ENCODE measurements around the gene SIAH1.
A peak's percentile ranks its signal among the peaks of the same experiment; 100 is the strongest.
"Not testable (repeated sequence)": the region's sequence is repeated elsewhere in the genome, so short reads cannot be mapped to it uniquely, and the experiment has no call there.

Gene SIAH1, protein sequence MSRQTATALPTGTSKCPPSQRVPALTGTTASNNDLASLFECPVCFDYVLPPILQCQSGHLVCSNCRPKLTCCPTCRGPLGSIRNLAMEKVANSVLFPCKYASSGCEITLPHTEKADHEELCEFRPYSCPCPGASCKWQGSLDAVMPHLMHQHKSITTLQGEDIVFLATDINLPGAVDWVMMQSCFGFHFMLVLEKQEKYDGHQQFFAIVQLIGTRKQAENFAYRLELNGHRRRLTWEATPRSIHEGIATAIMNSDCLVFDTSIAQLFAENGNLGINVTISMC

GRCh38 chr16:48385253-48386150 lies at the start of gene SIAH1:
SIAH1 (minus strand) TSS chr16:48385413; CDS start chr16:48362428, 22,985 bp downstream.
- DNase-seq, result peak; percentile 18

DNA sequence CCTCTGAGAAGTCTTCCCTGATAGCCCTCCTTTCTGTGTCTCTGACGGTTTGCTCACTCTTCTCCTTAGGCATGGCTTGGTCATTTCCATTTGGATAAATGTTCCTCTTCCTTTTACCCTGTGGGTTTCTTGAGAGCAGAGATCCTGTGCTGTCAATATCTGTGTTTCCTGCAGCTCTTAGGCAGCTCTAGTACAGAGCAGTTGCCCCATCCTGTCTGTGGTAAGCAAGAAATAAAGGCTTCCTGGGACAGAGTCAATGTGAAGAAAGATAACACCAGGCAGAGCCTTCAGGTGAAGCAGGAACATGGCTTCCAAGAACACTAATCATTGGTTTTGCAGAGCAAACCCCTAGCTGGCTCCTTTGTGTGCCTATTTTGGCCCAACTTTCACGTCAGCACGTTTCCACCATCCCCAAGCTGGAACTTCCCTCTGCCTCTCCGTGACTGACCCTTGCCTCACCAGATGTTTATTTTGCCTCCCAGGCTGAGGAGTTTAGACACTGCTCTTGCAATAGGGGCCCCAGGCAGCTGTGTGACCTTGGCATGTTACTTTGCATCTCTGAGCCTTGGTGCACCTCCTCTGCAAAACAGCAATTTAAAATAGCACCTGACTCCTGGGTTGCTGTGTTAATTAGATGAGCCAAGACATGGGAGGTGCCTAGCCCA lies 49.6 kb upstream of the SIAH1 start:
- no peak for DNase-seq

GRCh38 chr16:48433850-48434530 lies 48.8 kb upstream of the SIAH1 start:
- DNase-seq, result no peak

DNA sequence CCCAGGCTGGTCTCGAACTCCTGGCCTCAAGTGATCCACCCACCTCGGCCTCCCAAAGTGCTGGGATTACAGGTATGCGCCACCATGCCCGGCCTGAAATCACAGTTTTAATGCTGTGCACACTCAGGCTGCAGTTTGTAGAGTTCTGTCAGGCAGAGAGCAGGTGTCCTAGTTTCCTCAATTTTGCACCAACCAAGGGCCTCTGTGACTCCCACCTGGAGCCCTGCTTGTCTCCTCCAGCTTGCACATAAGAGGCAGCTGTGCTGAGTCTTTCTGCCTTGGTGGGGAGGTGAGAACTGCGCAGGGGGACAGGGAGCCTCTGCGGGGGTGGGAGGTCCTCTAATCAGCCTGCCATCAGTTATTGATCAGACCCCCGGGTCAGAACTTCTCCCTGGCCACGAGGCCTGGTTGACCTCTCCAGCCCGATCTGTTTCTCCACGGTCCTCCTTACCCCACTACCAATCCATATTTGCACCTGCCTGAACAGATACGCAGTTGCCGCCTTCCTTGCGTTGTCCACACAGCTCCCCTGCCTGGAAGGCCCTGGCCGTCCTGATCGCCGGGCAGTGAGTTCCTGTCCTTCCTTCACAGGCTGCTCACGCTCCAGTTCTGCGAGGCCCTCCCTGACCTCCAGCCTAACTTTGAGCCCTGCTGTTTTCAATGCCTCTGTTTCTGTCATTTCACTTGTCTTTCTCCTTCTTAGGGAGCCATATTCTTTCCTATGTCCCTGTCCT lies 48.1 kb upstream of the SIAH1 start:
- no peak for DNase-seq

DNA sequence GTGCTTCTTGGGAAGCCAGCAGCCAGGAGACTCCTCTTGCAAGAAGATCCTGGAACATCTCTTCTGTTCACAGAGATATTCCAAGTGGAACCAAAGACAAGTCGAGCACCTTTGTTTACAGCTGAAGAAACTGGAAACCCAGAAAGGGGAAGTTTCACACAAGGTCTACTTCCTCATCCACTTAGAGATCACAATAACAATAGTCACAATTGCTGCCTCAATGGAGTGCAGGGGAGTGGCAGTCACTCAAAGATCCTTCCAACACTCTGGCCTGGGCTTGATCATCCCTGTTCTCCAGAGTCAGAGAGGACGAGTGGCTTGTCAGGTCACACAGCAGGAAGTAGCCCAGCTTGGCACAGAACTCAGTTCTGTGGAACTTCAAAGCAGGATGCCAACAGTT lies 46.9 kb upstream of the SIAH1 start:
- DNase-seq, result no peak

GRCh38 chr16:48430890-48431289 lies 45.7 kb upstream of the SIAH1 start:
- no peak for DNase-seq

GRCh38 chr16:48426244-48427141 lies 41.3 kb upstream of the SIAH1 start:
- DNase-seq, result no peak

GRCh38 chr16:48422537-48422936 lies 37.3 kb upstream of the SIAH1 start:
- no peak for DNase-seq

DNA sequence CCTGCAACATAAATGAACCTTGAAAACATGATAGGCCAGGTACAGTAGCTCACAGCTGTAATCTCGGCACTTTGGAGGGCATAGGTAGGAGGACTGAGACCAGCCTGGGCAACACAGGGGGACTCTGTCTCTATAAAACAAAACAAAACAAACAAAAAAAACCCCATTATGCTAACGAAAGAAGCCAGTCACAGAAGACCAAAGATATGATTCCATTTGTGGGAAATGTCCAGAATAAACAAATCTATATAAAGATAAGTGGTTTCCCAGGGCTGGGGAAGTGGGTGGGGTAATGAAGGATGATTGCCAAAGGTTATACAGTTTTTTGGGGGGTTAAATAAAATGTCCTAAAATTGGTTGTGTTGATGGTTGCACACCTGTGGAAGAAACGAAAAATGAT lies 36.5 kb upstream of the SIAH1 start:
- no peak for DNase-seq

DNA sequence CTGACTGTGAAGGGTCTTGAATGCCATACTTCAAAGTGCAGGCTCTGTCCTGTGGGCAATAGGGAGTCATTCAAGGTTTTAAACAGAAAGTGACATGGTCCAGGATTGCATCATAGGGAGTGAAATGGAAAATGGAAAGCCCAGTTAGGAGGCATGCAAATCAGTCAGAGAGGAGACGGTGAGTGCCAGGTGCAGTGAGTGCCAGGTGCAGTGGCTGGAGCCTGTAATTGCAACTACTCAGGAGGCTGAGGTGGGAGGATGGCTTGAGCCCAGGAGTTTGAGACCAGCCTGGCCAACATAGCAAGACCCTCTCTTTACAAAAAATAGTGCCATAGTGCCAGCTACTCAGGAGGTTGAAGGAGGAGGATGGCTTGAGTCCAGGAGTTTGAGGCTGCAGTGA lies 35.2 kb upstream of the SIAH1 start:
- peak; percentile 49 for DNase-seq

- not testable (repeated sequence) for DNase-seq
Observed at GRCh38 chr16:48416617-48417016, 31.4 kb upstream of the SIAH1 start.

DNA sequence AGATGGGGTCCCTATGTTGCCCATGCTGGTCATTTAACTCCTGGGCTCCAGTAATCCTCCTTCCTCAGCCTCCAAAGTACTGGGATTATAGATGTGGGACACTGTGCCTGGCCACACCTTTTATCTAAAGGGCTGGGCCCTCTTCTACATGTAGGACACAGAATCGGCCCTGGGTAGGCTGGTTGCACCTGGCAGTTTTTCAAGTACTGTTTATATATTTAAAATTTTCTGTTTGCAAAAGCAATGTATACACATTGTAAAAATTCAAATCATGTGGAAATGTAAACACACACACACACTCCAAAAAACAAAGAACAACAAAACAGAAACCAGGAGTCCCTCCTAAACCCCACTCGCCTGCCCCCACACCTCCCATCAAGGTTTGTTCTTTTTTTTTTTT lies 28.1 kb upstream of the SIAH1 start:
- peak; percentile 80 for DNase-seq

- DNase-seq, result no peak
Observed at GRCh38 chr16:48409839-48410632, 24.8 kb upstream of the SIAH1 start.

GRCh38 chr16:48408688-48409087 lies 23.5 kb upstream of the SIAH1 start:
- DNase-seq, result no peak

GRCh38 chr16:48405907-48406306 lies 20.7 kb upstream of the SIAH1 start:
- DNase-seq, result no peak

DNA sequence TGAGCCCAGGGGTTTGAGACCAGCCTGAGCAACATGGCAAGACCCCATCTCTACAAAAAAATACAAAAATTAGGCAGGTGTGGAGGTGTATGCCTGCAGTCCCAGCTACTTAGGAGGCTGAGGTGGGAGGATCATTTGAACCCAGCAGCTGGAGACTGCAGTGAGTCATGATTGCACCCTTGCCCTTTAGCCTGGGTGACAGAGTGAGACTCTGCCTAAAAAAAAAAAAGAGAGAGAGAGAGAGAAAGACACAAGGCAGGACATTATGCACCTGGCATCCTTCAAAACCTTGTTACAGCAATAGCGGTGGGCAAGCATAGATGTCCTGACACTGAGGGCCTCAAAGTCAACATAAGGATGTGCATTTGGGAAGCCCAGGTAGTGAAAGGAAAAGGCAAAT lies 19.9 kb upstream of the SIAH1 start:
- DNase-seq, result no peak

- DNase-seq, result not testable (repeated sequence)
Observed at GRCh38 chr16:48402547-48402946, 17.3 kb upstream of the SIAH1 start.

GRCh38 chr16:48395375-48395774 lies 10.2 kb upstream of the SIAH1 start:
- DNase-seq, result no peak

GRCh38 chr16:48394355-48394703 lies 9.1 kb upstream of the SIAH1 start:
- DNase-seq, result no peak
